Trophoblast cell (in vitro differentiated cells and primary cell): ENCODE results near the gene CCDC68. TPM values are rescaled to one million over a fixed set of nuclear protein-coding genes. Genes with fewer than 3 reads are reported as not detected.

ENCODE experiments used
- DNase-seq, 2 donors: peaks; one replicate each; pipeline ENCODE4 v3.0.0-alpha.2; 2016
- H2AFZ ChIP-seq: 2 replicates; pipeline ENCODE4 v1.6.1; 2013; ENCODE audit warnings: low read length, moderate library complexity, mild to moderate bottlenecking; ENCODE audit not compliant: insufficient read depth, poor library complexity
- H2AK5ac ChIP-seq: 2 replicates; pipeline ENCODE4 v1.6.1; 2013; ENCODE audit warnings: mild to moderate bottlenecking, low read length
- H2BK120ac ChIP-seq: 2 replicates; pipeline ENCODE4 v1.6.1; 2013; ENCODE audit warnings: low read length, mild to moderate bottlenecking, moderate library complexity; ENCODE audit not compliant: insufficient read depth, poor library complexity
- H2BK12ac ChIP-seq: 2 replicates; pipeline ENCODE4 v1.6.1; 2013; ENCODE audit warnings: mild to moderate bottlenecking, low read length, moderate library complexity
- H2BK5ac ChIP-seq: 2 replicates; pipeline ENCODE4 v1.6.1; 2013; ENCODE audit warnings: low read length, low read depth, moderate library complexity, mild to moderate bottlenecking; ENCODE audit not compliant: poor library complexity
- H3K14ac ChIP-seq: 2 replicates; pipeline ENCODE4 v1.6.1; 2013; ENCODE audit warnings: mild to moderate bottlenecking, low read length
- H3K18ac ChIP-seq: 2 replicates; pipeline ENCODE4 v1.6.1; 2013; ENCODE audit warnings: mild to moderate bottlenecking, low read length
- H3K23ac ChIP-seq: 2 replicates; pipeline ENCODE4 v1.6.1; 2013; ENCODE audit warnings: low read length
- H3K27ac ChIP-seq: 2 replicates; pipeline ENCODE4 v1.5.1; 2013; ENCODE audit warnings: low read depth, mild to moderate bottlenecking, inconsistent platforms, low read length, moderate library complexity
- H3K27me3 ChIP-seq: 2 replicates; pipeline ENCODE4 v1.6.1; 2013; ENCODE audit warnings: inconsistent platforms, mild to moderate bottlenecking, low read length, moderate library complexity; ENCODE audit not compliant: insufficient read depth
- H3K36me3 ChIP-seq, 2 experiments: 1 replicate in 1 of 2; 2 replicates in 1 of 2; pipeline ENCODE4 v1.6.1; 2013; ENCODE audit warnings: low read length in 2 of 2, mild to moderate bottlenecking in 2 of 2, moderate library complexity in 1 of 2; ENCODE audit not compliant: insufficient read depth in 2 of 2, control insufficient read depth in 1 of 2
- H3K4ac ChIP-seq: 2 replicates; pipeline ENCODE4 v1.6.1; 2013; ENCODE audit warnings: low read depth, mild to moderate bottlenecking, low read length, moderate library complexity
- H3K4me1 ChIP-seq, 2 experiments: 1 replicate in 1 of 2; 2 replicates in 1 of 2; pipeline ENCODE4 v1.6.1; 2013; ENCODE audit warnings: low read length in 2 of 2, mild to moderate bottlenecking in 2 of 2, moderate library complexity in 1 of 2; ENCODE audit not compliant: insufficient read depth in 2 of 2, control insufficient read depth in 1 of 2
- H3K4me2 ChIP-seq: 2 replicates; pipeline ENCODE4 v1.6.1; 2013; ENCODE audit warnings: inconsistent platforms, mild to moderate bottlenecking, low read length, moderate library complexity
- H3K4me3 ChIP-seq: 2 replicates; pipeline ENCODE4 v1.5.1; 2013; ENCODE audit warnings: mild to moderate bottlenecking, low read depth, low read length, inconsistent platforms
- H3K79me1 ChIP-seq: one replicate; pipeline ENCODE4 v1.6.1; 2013; ENCODE audit warnings: low read length
- H3K79me2 ChIP-seq: 2 replicates; pipeline ENCODE4 v1.6.1; 2013; ENCODE audit warnings: low read length, mild to moderate bottlenecking; ENCODE audit not compliant: control insufficient read depth, insufficient read depth, poor library complexity
- H3K9ac ChIP-seq: 2 replicates; pipeline ENCODE4 v1.6.1; 2013; ENCODE audit warnings: mild to moderate bottlenecking, low read length
- H3K9me3 ChIP-seq: 2 replicates; pipeline ENCODE4 v1.6.1; 2013; ENCODE audit warnings: low read depth, mild to moderate bottlenecking, control low read depth, inconsistent platforms, low read length; ENCODE audit not compliant: insufficient read depth
- H4K12ac ChIP-seq: 2 replicates; pipeline ENCODE4 v1.6.1; 2013; ENCODE audit warnings: low read depth, mild to moderate bottlenecking, low read length, moderate library complexity
- H4K8ac ChIP-seq: 2 replicates; pipeline ENCODE4 v1.6.1; 2013; ENCODE audit warnings: low read depth, mild to moderate bottlenecking, low read length, moderate library complexity
- H4K91ac ChIP-seq: one replicate; pipeline ENCODE4 v1.6.1; 2013; ENCODE audit warnings: low read depth, mild to moderate bottlenecking, low read length, moderate library complexity
- WGBS: extraction: QIAGEN DNeasy Blood & Tissue Kit; methylation state at CpG from one replicate; pipeline ENCODE4 v1.1.7; 2013; ENCODE audit warnings: missing lambda C conversion rate; ENCODE audit not compliant: insufficient read length, insufficient coverage; ENCODE audit errors: extremely low coverage; 5-methylcytosine and 5-hydroxymethylcytosine counted together
- polyA plus RNA-seq: library from polyadenylated mRNA; stranded (reverse); fragments of 200-250 nt; gene quantifications from 2 replicates; pipeline ENCODE4 v1.2.3, GENCODE V29; 2013

CCDC68 gene
- 3.6 and 5.0 TPM in 2 replicates for polyA plus RNA-seq

GRCh38 chr18:54958704-54959625 is at the start of gene CCDC68:
CCDC68 (minus strand) TSS chr18:54959461; CDS start chr18:54942791, 16,670 bp downstream.
- no peak within 1 kb of the TSS for H2BK12ac ChIP-seq
- H3K79me1 ChIP-seq, result peaks cover 3% of the 10 kb centered on the region
- peak within 1 kb of the TSS; percentile 63 for H3K14ac ChIP-seq
- H3K27ac ChIP-seq, result no peak within 1 kb of the TSS
- no peaks in the 10 kb centered on the region for H3K27me3 ChIP-seq
- peak within 1 kb of the TSS; percentile 26 for H4K91ac ChIP-seq
- no peak within 1 kb of the TSS for H2BK120ac ChIP-seq
- H4K8ac ChIP-seq, result peak within 1 kb of the TSS; percentile 14
- no peak within 1 kb of the TSS for H4K12ac ChIP-seq
- H3K79me2 ChIP-seq, result no peaks in the 10 kb centered on the region
- no peaks in the 10 kb centered on the region for H3K4me1 ChIP-seq
- no CpG with 5 or more reads among the region's 58 CpGs for WGBS
- no peak within 1 kb of the TSS for H2AK5ac ChIP-seq
- no peaks in the 10 kb centered on the region for H3K9me3 ChIP-seq
- no peak within 1 kb of the TSS for H3K4ac ChIP-seq
- peak within 1 kb of the TSS; percentile 42 for H2AFZ ChIP-seq
- peak within 1 kb of the TSS; percentile 79 for H3K4me3 ChIP-seq
- H3K36me3 ChIP-seq, result no peaks in the 10 kb centered on the region
- peak within 1 kb of the TSS; percentile 62 for H3K9ac ChIP-seq
- no peak within 1 kb of the TSS for H2BK5ac ChIP-seq
- H3K4me2 ChIP-seq, result peak within 1 kb of the TSS; percentile 87
- DNase-seq, result peak; percentile 37 to 67
- H3K23ac ChIP-seq, result no peak within 1 kb of the TSS
- peak within 1 kb of the TSS; percentile 13 for H3K18ac ChIP-seq

- H4K12ac ChIP-seq, result no peak overlapping the region
- no peak overlapping the region for H3K27ac ChIP-seq
- H3K4me1 ChIP-seq, result no peaks in the 10 kb centered on the region
- H4K91ac ChIP-seq, result no peak overlapping the region
- H3K14ac ChIP-seq, result no peak overlapping the region
- no peaks in the 10 kb centered on the region for H3K36me3 ChIP-seq
- no peak overlapping the region for H4K8ac ChIP-seq
- no peak overlapping the region for H2BK5ac ChIP-seq
- no peaks in the 10 kb centered on the region for H3K9me3 ChIP-seq
- H3K79me2 ChIP-seq, result no peaks in the 10 kb centered on the region
- no peak overlapping the region for H2BK12ac ChIP-seq
- H3K4me2 ChIP-seq, result no peak overlapping the region
- H3K4ac ChIP-seq, result no peak overlapping the region
- no peak overlapping the region for H3K18ac ChIP-seq
- DNase-seq, result peak in 1 of 2 donors; percentile 61
- no peak overlapping the region for H2BK120ac ChIP-seq
- no peaks in the 10 kb centered on the region for H3K79me1 ChIP-seq
- H3K9ac ChIP-seq, result no peak overlapping the region
- no peak overlapping the region for H2AFZ ChIP-seq
- no peak overlapping the region for H2AK5ac ChIP-seq
- no CpG with 5 or more reads among the region's 4 CpGs for WGBS
- no peak overlapping the region for H3K23ac ChIP-seq
- no peaks in the 10 kb centered on the region for H3K27me3 ChIP-seq
- H3K4me3 ChIP-seq, result no peak overlapping the region
These were observed 48.3 kb upstream of the CCDC68 start for GRCh38 chr18:55007602-55008001.

GRCh38 chr18:55003695-55004094 is 44.4 kb upstream of the CCDC68 start:
- WGBS, result no CpG with 5 or more reads among the region's 5 CpGs
- no peak overlapping the region for H3K27ac ChIP-seq
- H4K12ac ChIP-seq, result no peak overlapping the region
- no peaks in the 10 kb centered on the region for H3K9me3 ChIP-seq
- H3K79me2 ChIP-seq, result no peaks in the 10 kb centered on the region
- H2BK120ac ChIP-seq, result no peak overlapping the region
- no peak overlapping the region for H3K23ac ChIP-seq
- no peaks in the 10 kb centered on the region for H3K4me1 ChIP-seq
- no peak overlapping the region for H2BK12ac ChIP-seq
- no peak overlapping the region for H2AFZ ChIP-seq
- peak in 1 of 2 donors; percentile 14 for DNase-seq
- H2AK5ac ChIP-seq, result no peak overlapping the region
- no peak overlapping the region for H3K4me2 ChIP-seq
- no peak overlapping the region for H2BK5ac ChIP-seq
- no peak overlapping the region for H3K4me3 ChIP-seq
- no peaks in the 10 kb centered on the region for H3K36me3 ChIP-seq
- H4K91ac ChIP-seq, result no peak overlapping the region
- no peak overlapping the region for H4K8ac ChIP-seq
- H3K18ac ChIP-seq, result no peak overlapping the region
- H3K27me3 ChIP-seq, result no peaks in the 10 kb centered on the region
- no peak overlapping the region for H3K14ac ChIP-seq
- H3K79me1 ChIP-seq, result no peaks in the 10 kb centered on the region
- H3K9ac ChIP-seq, result no peak overlapping the region
- H3K4ac ChIP-seq, result no peak overlapping the region

- Histone ChIP-seq H3K36me3 (no peaks in the 10 kb centered on the region), H2BK5ac (no peak overlapping the region), H3K4ac (no peak overlapping the region), H3K79me1 (no peaks in the 10 kb centered on the region), H3K23ac (no peak overlapping the region), H4K8ac (no peak overlapping the region), H2AFZ (no peak overlapping the region), H3K27me3 (no peaks in the 10 kb centered on the region), H3K4me2 (no peak overlapping the region), H3K4me1 (no peaks in the 10 kb centered on the region), H3K27ac (no peak overlapping the region), H2BK120ac (no peak overlapping the region), H4K91ac (no peak overlapping the region), H3K9ac (no peak overlapping the region), H3K4me3 (no peak overlapping the region), H2BK12ac (no peak overlapping the region), H2AK5ac (no peak overlapping the region), H3K79me2 (no peaks in the 10 kb centered on the region), H4K12ac (no peak overlapping the region), H3K18ac (no peak overlapping the region), H3K9me3 (no peaks in the 10 kb centered on the region), H3K14ac (no peak overlapping the region)
- peak; percentile 52 to 75 for DNase-seq
- WGBS, result no CpG with 5 or more reads among the region's 3 CpGs
These were observed 43.0 kb upstream of the CCDC68 start for GRCh38 chr18:55002261-55002660.
